B cell (primary cell): ENCODE data around the gene IFNA10. TPM values are rescaled to one million over a fixed set of nuclear protein-coding genes. Genes with fewer than 3 reads are reported as not detected.
"Not testable (repeated sequence)": the region's sequence is repeated elsewhere in the genome, so short reads cannot be mapped to it uniquely, and the experiment has no call there.

Experiments used
- ATAC-seq: fragments of 200-7000 bp; cut with Tn5 transposase; one replicate; pipeline ENCODE4 v1.10.0; 2021; ENCODE audit warnings: low read depth, mild to moderate bottlenecking, moderate number of reproducible peaks, moderate library complexity
- CTCF ChIA-PET: fragments of 350-600 bp; sonication (Branson Sonifier 250); formaldehyde crosslinking; loops from one replicate; lab custom pipeline; 2021; ENCODE audit warnings: antibody characterized with exemption, inconsistent platforms; lab: Charles Lee
- POLR2A ChIA-PET: fragments of 350-600 bp; sonication (Branson Sonifier 250); formaldehyde crosslinking; loops from one replicate; lab custom pipeline; 2021; ENCODE audit warnings: antibody characterized with exemption; lab: Charles Lee
- DNase-seq: peaks from one replicate; pipeline ENCODE4 v3.0.0; 2013
- H2AFZ ChIP-seq: 2 replicates; pipeline ENCODE4 v1.6.1; 2012; ENCODE audit warnings: mild to moderate bottlenecking, low read depth, low read length; ENCODE audit not compliant: insufficient read depth, poor library complexity, severe bottlenecking
- H3K27ac ChIP-seq, 2 donors: 1 replicate in 1 of 2; 2 replicates in 1 of 2; pipeline ENCODE4 v1.5.1; 2012 to 2013; ENCODE audit warnings: low read length in 2 of 2, mild to moderate bottlenecking in 2 of 2, moderate library complexity in 1 of 2
- H3K27me3 ChIP-seq, 4 experiments: fragments of 200-600 bp in 1 of 4; sonication (generic) in 1 of 4; replicated peaks in 1 of 4; 1 replicate in 2 of 4; 2 replicates in 2 of 4; pipeline versions ENCODE4 v1.6.1 to v1.7.0; 2013 to 2016; ENCODE audit warnings: low read length in 3 of 4, mild to moderate bottlenecking in 2 of 4, mixed read lengths in 1 of 4, moderate library complexity in 1 of 4; ENCODE audit not compliant: insufficient read depth in 4 of 4, control insufficient read depth in 3 of 4; ENCODE audit errors: control extremely low read depth in 1 of 4
- H3K36me3 ChIP-seq, 2 experiments: replicated peaks in 1 of 2; 1 replicate in 1 of 2; 2 replicates in 1 of 2; pipeline versions ENCODE4 v1.6.1 to v1.7.1; 2013; ENCODE audit warnings: low read length in 1 of 2; ENCODE audit not compliant: insufficient read depth in 2 of 2, control insufficient read depth in 1 of 2; ENCODE audit errors: control extremely low read depth in 1 of 2, extremely low read depth in 1 of 2
- H3K4me1 ChIP-seq, 2 donors: fragments of 200-600 bp in 1 of 2; sonication (generic) in 1 of 2; 1 replicate in 1 of 2; 2 replicates in 1 of 2; pipeline versions ENCODE4 v1.5.1 to v1.6.1; 2013 to 2017; ENCODE audit warnings: low read length in 2 of 2; ENCODE audit not compliant: control insufficient read depth in 2 of 2, insufficient read depth in 2 of 2
- H3K4me2 ChIP-seq: replicated peaks from 2 replicates; pipeline ENCODE3; 2012; ENCODE audit warnings: mild to moderate bottlenecking, low read depth, low read length; ENCODE audit not compliant: poor library complexity, severe bottlenecking
- H3K4me3 ChIP-seq, 5 experiments: fragments of 200-600 bp in 1 of 5; sonication (generic) in 1 of 5; 1 replicate in 3 of 5; 2 replicates in 2 of 5; pipeline versions ENCODE4 v1.5.1 to v1.7.0; 2011 to 2016; ENCODE audit warnings: low read length in 4 of 5, mild to moderate bottlenecking in 4 of 5, low read depth in 2 of 5, control low read depth in 1 of 5, moderate library complexity in 1 of 5; ENCODE audit not compliant: insufficient read depth in 1 of 5; ENCODE audit errors: control extremely low read depth in 1 of 5, extremely low read depth in 1 of 5
- H3K79me2 ChIP-seq: fragments of 200-600 bp; sonication (generic); one replicate; pipeline ENCODE4 v1.6.0; 2016; ENCODE audit warnings: low read length; ENCODE audit not compliant: control insufficient read depth, insufficient read depth
- H3K9ac ChIP-seq: fragments of 200-600 bp; sonication (generic); 2 replicates; pipeline ENCODE4 v1.6.1; 2017; ENCODE audit warnings: mild to moderate bottlenecking, low read length, moderate library complexity
- H3K9me3 ChIP-seq, 3 donors: one replicate each; pipeline versions ENCODE4 v1.6.1 to v1.7.1; 2013; ENCODE audit warnings: low read length in 2 of 3; ENCODE audit not compliant: control insufficient read depth in 2 of 3, insufficient read depth in 1 of 3; ENCODE audit errors: control extremely low read depth in 1 of 3
- H4K20me1 ChIP-seq: 2 replicates; pipeline ENCODE4 v1.6.0; 2012; ENCODE audit warnings: mild to moderate bottlenecking, low read length; ENCODE audit not compliant: insufficient read depth, control insufficient read depth, poor library complexity, severe bottlenecking
- H3K27ac Mint-ChIP-seq: one replicate; pipeline ENCODE4 v1.8.0; 2021; ENCODE audit warnings: mixed read lengths
- H3K27me3 Mint-ChIP-seq: one replicate; pipeline ENCODE4 v1.8.0; 2021; ENCODE audit warnings: mixed read lengths
- H3K4me1 Mint-ChIP-seq: one replicate; pipeline ENCODE4 v1.8.0; 2021; ENCODE audit warnings: mixed read lengths
- H3K4me3 Mint-ChIP-seq: one replicate; pipeline ENCODE4 v1.8.0; 2021; ENCODE audit warnings: mixed read lengths
- H3K9me3 Mint-ChIP-seq: one replicate; pipeline ENCODE4 v1.8.0; 2022; ENCODE audit warnings: mixed read lengths; ENCODE audit not compliant: insufficient read depth
- WGBS: methylation state at CpG from one replicate; pipeline ENCODE4 v1.1.5; 2013; ENCODE audit warnings: missing lambda C conversion rate; ENCODE audit not compliant: insufficient coverage; 5-methylcytosine and 5-hydroxymethylcytosine counted together
- intact Hi-C: fragments of 100-400 bp; cut with micrococcal nuclease; formaldehyde crosslinking; loops from one replicate; pipeline ENCODE4 v1.10.0; 2022
- polyA plus RNA-seq: library from polyadenylated mRNA; depleted of rRNA; stranded (reverse); fragments of >200 nt; gene quantifications from 2 replicates; pipeline ENCODE4 v1.2.3, GENCODE V29; 2012
- total RNA-seq, 2 donors: library from RNA; stranded (reverse); fragments of 120-200 nt in 1 of 2; gene quantifications; 1 replicate in 1 of 2; 2 replicates in 1 of 2; pipeline versions ENCODE4 v1.2.3 to v1.2.4, GENCODE V29; 2013 to 2022
- TF ChIP-seq, protein P1 (sequence below): fragments of 200-600 bp; IDR thresholded peaks from one replicate; pipeline ENCODE4 v1.8.0; 2022; ENCODE audit warnings: antibody characterized with exemption, mild to moderate bottlenecking

The IFNA10 gene
- total and polyA plus RNA-seq, 2 donors (not counting 1 experiment from before 2014, with no cell fraction given) = not detected

DNA sequence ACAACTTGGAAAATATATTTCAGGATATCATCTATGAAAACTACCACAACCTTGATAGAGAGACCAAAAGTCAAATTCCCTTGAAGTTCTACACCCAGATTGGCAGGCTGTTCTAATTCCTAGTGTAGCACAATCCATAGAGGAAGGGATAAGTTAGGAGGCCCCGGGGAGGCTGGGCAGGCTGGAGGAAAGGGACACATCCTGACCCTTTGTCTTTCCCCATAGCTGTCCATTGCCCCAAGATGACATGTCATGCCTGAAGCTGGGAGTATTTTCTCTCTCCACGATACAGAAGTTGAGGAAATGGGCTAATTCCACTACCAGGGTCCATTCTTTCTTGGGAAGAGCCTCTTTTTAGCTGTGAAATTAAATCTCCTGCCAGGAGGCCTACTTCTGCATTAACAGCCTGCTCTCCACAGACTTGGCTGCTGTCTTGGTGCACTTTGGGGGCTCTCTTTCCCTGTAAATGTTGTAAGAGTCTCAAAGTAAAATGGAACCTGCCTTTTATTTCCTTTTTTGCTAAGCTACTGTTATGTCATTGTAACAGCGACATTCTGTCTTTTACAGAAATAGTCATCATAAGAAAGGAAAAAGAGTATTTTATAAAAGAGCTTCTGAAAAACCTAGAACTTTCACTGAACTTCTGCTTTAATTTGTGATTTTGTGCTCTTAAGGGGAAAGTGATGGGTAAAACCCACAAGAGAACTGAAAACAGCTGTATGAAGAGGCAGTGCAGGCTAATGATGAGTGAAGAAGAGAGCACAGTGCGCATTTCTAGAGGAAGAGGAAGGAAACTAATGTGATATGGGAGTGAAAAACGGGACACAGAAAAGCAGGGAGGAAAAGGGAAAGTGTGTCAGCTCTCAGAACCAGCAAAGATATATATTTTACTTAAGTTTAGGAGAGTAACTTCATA, 6.7 kb upstream of the IFNA10 start:
- DNase-seq = peak; percentile 20
- intact Hi-C loops = not testable (repeated sequence)

DNA sequence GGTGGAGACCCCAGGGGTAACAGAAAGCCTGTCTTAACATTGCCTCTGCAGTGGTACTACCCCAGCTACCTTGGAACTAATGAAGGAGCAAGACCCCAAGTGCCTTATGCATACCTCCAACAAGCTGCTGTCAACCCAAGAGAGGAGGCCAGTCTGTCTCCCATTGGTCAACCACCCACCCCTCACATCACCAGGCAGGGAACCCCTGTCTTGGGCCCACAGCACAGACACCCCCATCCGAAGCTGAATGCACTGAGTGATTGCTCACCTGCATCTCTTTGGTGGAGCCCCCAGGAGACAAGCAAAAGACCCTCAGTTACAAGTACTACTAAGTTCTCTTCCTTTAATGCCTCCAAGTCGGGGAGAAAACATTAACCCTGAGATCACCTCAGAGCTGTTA, 5.2 kb upstream of the IFNA10 start:
- intact Hi-C loops, POLR2A ChIA-PET, DNase-seq: not testable (repeated sequence)

More for the DNA sequence above, 6.7 kb upstream of the IFNA10 start:
- H3K4me1 ChIP-seq, H3K4me3 ChIP-seq, H3K27ac ChIP-seq, H3K9ac ChIP-seq, H3K79me2 ChIP-seq, H3K27ac Mint-ChIP-seq, H3K36me3 ChIP-seq, H4K20me1 ChIP-seq, H3K9me3 ChIP-seq, H3K4me1 Mint-ChIP-seq, H3K4me2 ChIP-seq, H3K9me3 Mint-ChIP-seq, POLR2A ChIA-PET: not testable (repeated sequence)
- Mint-ChIP-seq H3K4me3 (peak overlapping the region; percentile 2), H3K27me3 (peaks cover 13% of the 10 kb centered on the region)
- WGBS = no CpG with 5 or more reads among the region's 5 CpGs
- peaks cover 0 to 12% (median 5%) of the 10 kb centered on the region in 4 experiments for H3K27me3 ChIP-seq
- CTCF ChIA-PET = interaction anchor here (1.6 kb wide), 1 partner anchor 18 kb away, joined by 7 read pairs; no protein-coding TSS in a partner anchor
- TF ChIP-seq, protein P1, sequence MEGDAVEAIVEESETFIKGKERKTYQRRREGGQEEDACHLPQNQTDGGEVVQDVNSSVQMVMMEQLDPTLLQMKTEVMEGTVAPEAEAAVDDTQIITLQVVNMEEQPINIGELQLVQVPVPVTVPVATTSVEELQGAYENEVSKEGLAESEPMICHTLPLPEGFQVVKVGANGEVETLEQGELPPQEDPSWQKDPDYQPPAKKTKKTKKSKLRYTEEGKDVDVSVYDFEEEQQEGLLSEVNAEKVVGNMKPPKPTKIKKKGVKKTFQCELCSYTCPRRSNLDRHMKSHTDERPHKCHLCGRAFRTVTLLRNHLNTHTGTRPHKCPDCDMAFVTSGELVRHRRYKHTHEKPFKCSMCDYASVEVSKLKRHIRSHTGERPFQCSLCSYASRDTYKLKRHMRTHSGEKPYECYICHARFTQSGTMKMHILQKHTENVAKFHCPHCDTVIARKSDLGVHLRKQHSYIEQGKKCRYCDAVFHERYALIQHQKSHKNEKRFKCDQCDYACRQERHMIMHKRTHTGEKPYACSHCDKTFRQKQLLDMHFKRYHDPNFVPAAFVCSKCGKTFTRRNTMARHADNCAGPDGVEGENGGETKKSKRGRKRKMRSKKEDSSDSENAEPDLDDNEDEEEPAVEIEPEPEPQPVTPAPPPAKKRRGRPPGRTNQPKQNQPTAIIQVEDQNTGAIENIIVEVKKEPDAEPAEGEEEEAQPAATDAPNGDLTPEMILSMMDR = peak; percentile 34
- H2AFZ ChIP-seq = peak overlapping the region; percentile 42
- peak; percentile 43 for ATAC-seq

DNA sequence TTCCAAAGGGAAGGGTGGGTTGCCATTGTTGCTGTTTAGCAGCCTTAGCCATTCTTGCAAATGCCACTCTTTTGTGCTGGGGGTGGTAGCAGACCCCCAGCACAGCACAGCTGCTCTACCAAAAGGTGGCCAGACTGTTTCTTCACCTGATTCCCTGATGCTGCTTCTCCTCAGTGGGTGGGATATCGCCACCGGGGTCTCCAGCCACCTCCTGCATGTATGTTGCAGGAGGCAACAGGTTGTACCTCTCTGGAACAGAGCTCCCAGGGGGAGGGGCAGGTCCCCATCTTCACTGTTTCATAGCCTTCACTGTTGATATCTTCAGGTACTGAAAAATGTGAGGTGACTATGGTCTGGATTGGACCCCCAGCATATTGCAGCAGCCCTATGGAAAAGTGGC, 3.8 kb upstream of the IFNA10 start:
- DNase-seq, H3K27me3 ChIP-seq, ATAC-seq, H3K4me1 ChIP-seq, H3K9me3 Mint-ChIP-seq, H3K4me1 Mint-ChIP-seq, H3K4me2 ChIP-seq, H4K20me1 ChIP-seq, H3K9ac ChIP-seq, H3K9me3 ChIP-seq, H2AFZ ChIP-seq, POLR2A ChIA-PET, H3K27ac Mint-ChIP-seq, H3K4me3 Mint-ChIP-seq, H3K36me3 ChIP-seq, H3K79me2 ChIP-seq, intact Hi-C loops, H3K4me3 ChIP-seq, H3K27ac ChIP-seq: not testable (repeated sequence)
- H3K27me3 Mint-ChIP-seq = peaks cover 13% of the 10 kb centered on the region
- CTCF ChIA-PET = interaction anchor here (1.5 to 1.6 kb wide), 2 partner anchors 25 to 107 kb away, joined by 3 to 4 read pairs; no protein-coding TSS in a partner anchor
- no CpG with 5 or more reads among the region's 2 CpGs for WGBS

More for the DNA sequence above, 5.2 kb upstream of the IFNA10 start:
- CTCF ChIA-PET, H3K4me2 ChIP-seq, H3K36me3 ChIP-seq, H3K27ac ChIP-seq, H3K27ac Mint-ChIP-seq, H4K20me1 ChIP-seq, H3K9ac ChIP-seq, H3K27me3 ChIP-seq, H3K4me3 Mint-ChIP-seq, H3K9me3 ChIP-seq, H3K9me3 Mint-ChIP-seq, H2AFZ ChIP-seq, H3K27me3 Mint-ChIP-seq, H3K4me1 Mint-ChIP-seq, ATAC-seq, H3K4me3 ChIP-seq, H3K79me2 ChIP-seq, H3K4me1 ChIP-seq: not testable (repeated sequence)
- 92% methylated on average over 2 of the region's 2 CpGs for WGBS
